HepG2 (cell line): Measurements from ENCODE around the gene MYORG. TPM values are rescaled to one million over a fixed set of nuclear protein-coding genes. Genes with fewer than 3 reads are reported as not detected.

ENCODE experiments used
- CBFB ChIP-seq: sonication (generic); formaldehyde crosslinking; IDR thresholded peaks from 2 replicates; pipeline ENCODE4 v1.4.0; 2020; ENCODE audit warnings: missing genetic modification reagents
- ELF3 ChIP-seq: IDR thresholded peaks from 2 replicates; pipeline ENCODE4 v1.6.1; 2016; ENCODE audit warnings: missing genetic modification reagents, missing compliant biosample characterization
- FOXA1 ChIP-seq, 2 experiments: fragments of 450-650 bp in 1 of 2; sonication (generic) in 1 of 2; formaldehyde crosslinking in 1 of 2; IDR thresholded peaks; 2 replicates each; pipeline versions ENCODE4 v1.4.0 to v1.6.1; 2016 to 2020; ENCODE audit warnings: missing genetic modification reagents in 1 of 2
- FOXO4 ChIP-seq: sonication (generic); formaldehyde crosslinking; conservative IDR thresholded peaks from 2 replicates; pipeline ENCODE4 v1.8.1; 2023; ENCODE audit warnings: missing genetic modification reagents
- HOXD1 ChIP-seq: sonication (generic); formaldehyde crosslinking; IDR thresholded peaks from 2 replicates; pipeline ENCODE4 v1.5.0; 2020; ENCODE audit warnings: missing genetic modification reagents
- KDM4B ChIP-seq: sonication (generic); formaldehyde crosslinking; IDR thresholded peaks from 2 replicates; pipeline ENCODE4 v1.4.0; 2020; ENCODE audit warnings: missing genetic modification reagents
- MTA1 ChIP-seq: sonication (generic); formaldehyde crosslinking; IDR thresholded peaks from 2 replicates; pipeline ENCODE4 v1.4.0; 2020; ENCODE audit warnings: missing genetic modification reagents, mild to moderate bottlenecking, borderline replicate concordance
- MXD4 ChIP-seq: IDR thresholded peaks from 2 replicates; pipeline ENCODE4 v1.6.1; 2016; ENCODE audit warnings: mild to moderate bottlenecking, missing biosample characterization, missing genetic modification reagents
- NFIC ChIP-seq: IDR thresholded peaks from 2 replicates; pipeline ENCODE4 v1.6.1; 2012; ENCODE audit warnings: mild to moderate bottlenecking, low read length, inconsistent platforms
- TOPORS ChIP-seq: sonication (generic); formaldehyde crosslinking; IDR thresholded peaks from 2 replicates; pipeline ENCODE4 v1.8.0; 2023; ENCODE audit warnings: mild to moderate bottlenecking, missing genetic modification reagents
- ZC3H13 ChIP-seq: sonication (generic); formaldehyde crosslinking; IDR thresholded peaks from 2 replicates; pipeline ENCODE4 v1.8.1; 2023; ENCODE audit warnings: mild to moderate bottlenecking, missing genetic modification reagents, moderate library complexity
- ZNF232 ChIP-seq: sonication (generic); formaldehyde crosslinking; IDR thresholded peaks from 2 replicates; pipeline ENCODE4 v1.4.0; 2020; ENCODE audit warnings: missing genetic modification reagents, borderline replicate concordance
- ZNF350 ChIP-seq: sonication (generic); formaldehyde crosslinking; IDR thresholded peaks from 2 replicates; pipeline ENCODE4 v1.4.0; 2020; ENCODE audit warnings: mild to moderate bottlenecking, low read depth, missing genetic modification reagents, borderline replicate concordance
- ZNF749 ChIP-seq: sonication (generic); formaldehyde crosslinking; IDR thresholded peaks from 2 replicates; pipeline ENCODE4 v1.8.0; 2022; ENCODE audit warnings: mild to moderate bottlenecking, missing genetic modification reagents, moderate library complexity, borderline replicate concordance
- ZSCAN5A ChIP-seq: sonication (generic); formaldehyde crosslinking; IDR thresholded peaks from 2 replicates; pipeline ENCODE4 v1.8.0; 2022; ENCODE audit warnings: mild to moderate bottlenecking, missing genetic modification reagents, borderline replicate concordance
- ZSCAN9 ChIP-seq: IDR thresholded peaks from 2 replicates; pipeline ENCODE4 v1.6.1; 2016; ENCODE audit warnings: borderline replicate concordance
- polyA plus RNA-seq, 8 experiments: library from polyadenylated mRNA; depleted of rRNA in 3 of 8; stranded (reverse) in 7 of 8; unstranded in 1 of 8; fragments of >200 nt; fragmentation: Illumina TruSeq in 4 of 8; extraction: Trizol in 4 of 8; gene quantifications; 2 replicates each; pipeline versions ENCODE4 v1.2.1 to v1.2.3, GENCODE V29; 2011 to 2016; ENCODE audit warnings: low read depth in 4 of 8, missing spikeins in 1 of 8, mixed read lengths in 1 of 8; ENCODE audit not compliant: insufficient read depth in 1 of 8
- total RNA-seq, 5 experiments: library from RNA; depleted of rRNA; stranded (reverse); fragments of >200 nt; fragmentation: Illumina TruSeq; extraction: Trizol; gene quantifications; 2 replicates each; pipeline ENCODE4 v1.2.3, GENCODE V29; 2016; ENCODE audit warnings: low read depth in 1 of 5
- TF ChIP-seq, protein P1 (sequence below): sonication (generic); formaldehyde crosslinking; IDR thresholded peaks from 2 replicates; pipeline ENCODE4 v1.5.1; 2020; ENCODE audit warnings: mild to moderate bottlenecking, moderate library complexity, missing genetic modification reagents
- TF ChIP-seq, protein P2 (sequence below): IDR thresholded peaks from 2 replicates; pipeline ENCODE4 v1.6.1; 2016; ENCODE audit warnings: control low read depth

The MYORG gene
- total and polyA plus RNA-seq, 2 of the 13 experiments (the other 11 are each of a cell fraction or from before 2014, with no cell fraction given): 11.1 to 22.4 TPM

- TF ChIP-seq ZSCAN5A (CRISPR knock-in tag) (peak; percentile 20; the same call in 1 of the 2 replicates), ZNF350 (CRISPR knock-in tag) (0 out of 2 replicates have a peak, but pooled peaks have one; percentile 34), FOXO4 (CRISPR knock-in tag) (no peak), KDM4B (CRISPR knock-in tag) (0 out of 2 replicates have a peak, but pooled peaks have one; percentile 21), CBFB (0 out of 2 replicates have a peak, but pooled peaks have one; percentile 19), FOXA1 (IDR thresholded peaks at IDR 0.05) (no peak), FOXA1 (CRISPR knock-in tag; IDR thresholded peaks at IDR 0.05) (no peak), TOPORS (peak; percentile 28; the same call in 1 of the 2 replicates), MTA1 (no peak), ZSCAN9 (CRISPR knock-in tag) (0 out of 2 replicates have a peak, but pooled peaks have one; percentile 29), NFIC (no peak), ZC3H13 (CRISPR knock-in tag) (no peak), ZNF232 (CRISPR knock-in tag) (0 out of 2 replicates have a peak, but pooled peaks have one; percentile 71), MXD4 (CRISPR knock-in tag) (peak; percentile 72; the same call in 1 of the 2 replicates), ZNF749 (CRISPR knock-in tag) (no peak), HOXD1 (CRISPR knock-in tag) (no peak), ELF3 (CRISPR knock-in tag) (peak; percentile 52; the same call in 1 of the 2 replicates)
- TF ChIP-seq, protein P1, sequence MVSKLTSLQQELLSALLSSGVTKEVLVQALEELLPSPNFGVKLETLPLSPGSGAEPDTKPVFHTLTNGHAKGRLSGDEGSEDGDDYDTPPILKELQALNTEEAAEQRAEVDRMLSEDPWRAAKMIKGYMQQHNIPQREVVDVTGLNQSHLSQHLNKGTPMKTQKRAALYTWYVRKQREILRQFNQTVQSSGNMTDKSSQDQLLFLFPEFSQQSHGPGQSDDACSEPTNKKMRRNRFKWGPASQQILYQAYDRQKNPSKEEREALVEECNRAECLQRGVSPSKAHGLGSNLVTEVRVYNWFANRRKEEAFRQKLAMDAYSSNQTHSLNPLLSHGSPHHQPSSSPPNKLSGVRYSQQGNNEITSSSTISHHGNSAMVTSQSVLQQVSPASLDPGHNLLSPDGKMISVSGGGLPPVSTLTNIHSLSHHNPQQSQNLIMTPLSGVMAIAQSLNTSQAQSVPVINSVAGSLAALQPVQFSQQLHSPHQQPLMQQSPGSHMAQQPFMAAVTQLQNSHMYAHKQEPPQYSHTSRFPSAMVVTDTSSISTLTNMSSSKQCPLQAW (CRISPR knock-in tag): peak; percentile 41; the same call in 1 of the 2 replicates
- TF ChIP-seq, protein P2, sequence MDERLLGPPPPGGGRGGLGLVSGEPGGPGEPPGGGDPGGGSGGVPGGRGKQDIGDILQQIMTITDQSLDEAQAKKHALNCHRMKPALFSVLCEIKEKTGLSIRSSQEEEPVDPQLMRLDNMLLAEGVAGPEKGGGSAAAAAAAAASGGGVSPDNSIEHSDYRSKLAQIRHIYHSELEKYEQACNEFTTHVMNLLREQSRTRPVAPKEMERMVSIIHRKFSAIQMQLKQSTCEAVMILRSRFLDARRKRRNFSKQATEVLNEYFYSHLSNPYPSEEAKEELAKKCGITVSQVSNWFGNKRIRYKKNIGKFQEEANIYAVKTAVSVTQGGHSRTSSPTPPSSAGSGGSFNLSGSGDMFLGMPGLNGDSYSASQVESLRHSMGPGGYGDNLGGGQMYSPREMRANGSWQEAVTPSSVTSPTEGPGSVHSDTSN (CRISPR knock-in tag): no peak
- TF ChIP-seq, all 625 proteins: peak for 143
Measured at GRCh38 chr9:34379334-34380033, 2.8 kb upstream of the MYORG start (continued).
